HCT116 (cell line): Measurements from ENCODE around the gene ACSL3.

ENCODE experiments used
- ATF3 ChIP-seq: IDR thresholded peaks from 2 replicates; pipeline ENCODE4 v1.6.1; 2012
- CBX3 ChIP-seq: IDR thresholded peaks from 2 replicates; pipeline ENCODE4 v1.6.1; 2012; ENCODE audit warnings: low read depth
- CEBPB ChIP-seq: IDR thresholded peaks from 2 replicates; pipeline ENCODE4 v1.6.1; 2012; ENCODE audit warnings: low read depth
- CTCF ChIP-seq, 3 experiments: fragments of 200-600 bp in 1 of 3; sonication (generic) in 1 of 3; IDR thresholded peaks in 2 of 3; conservative IDR thresholded peaks in 1 of 3; 2 replicates each; pipeline ENCODE4 v1.5.1; 2012 to 2017; ENCODE audit warnings: low read depth in 2 of 3, low read length in 2 of 3, antibody characterized with exemption in 1 of 3, borderline replicate concordance in 1 of 3, control low read depth in 1 of 3, mild to moderate bottlenecking in 1 of 3, mixed read lengths in 1 of 3, mixed run types in 1 of 3, moderate library complexity in 1 of 3; ENCODE audit not compliant: insufficient read depth in 1 of 3
- ELF1 ChIP-seq: IDR thresholded peaks from 2 replicates; pipeline ENCODE4 v1.6.1; 2012; ENCODE audit warnings: low read depth, borderline replicate concordance
- EZH2 ChIP-seq: fragments of 200-600 bp; sonication (generic); IDR thresholded peaks from 2 replicates; pipeline ENCODE4 v1.6.1; 2017; ENCODE audit warnings: antibody characterized with exemption, mixed run types
- EZH2phosphoT487 ChIP-seq: fragments of 200-600 bp; IDR thresholded peaks from 2 replicates; pipeline ENCODE4 v1.6.1; 2018; ENCODE audit warnings: antibody characterized with exemption, borderline replicate concordance
- MAX ChIP-seq: IDR thresholded peaks from 2 replicates; pipeline ENCODE4 v1.6.1; 2012
- POLR2A ChIP-seq: IDR thresholded peaks from 2 replicates; pipeline ENCODE4 v1.7.0; 2011; ENCODE audit warnings: borderline replicate concordance; ENCODE audit not compliant: insufficient read depth, insufficient read length; ENCODE audit errors: extremely low read depth
- POLR2AphosphoS5 ChIP-seq: IDR thresholded peaks from 2 replicates; pipeline ENCODE4 v1.6.1; 2011; ENCODE audit warnings: mild to moderate bottlenecking, low read depth, low read length, moderate library complexity
- RAD21 ChIP-seq: IDR thresholded peaks from 2 replicates; pipeline ENCODE4 v1.6.1; 2012; ENCODE audit warnings: low read depth, mild to moderate bottlenecking
- TCF7L2 ChIP-seq: IDR thresholded peaks from 2 replicates; pipeline ENCODE4 v1.7.0; 2011; ENCODE audit warnings: borderline replicate concordance, inconsistent platforms; ENCODE audit not compliant: insufficient read depth, insufficient read length; ENCODE audit errors: extremely low read depth
- YY1 ChIP-seq: IDR thresholded peaks from 2 replicates; pipeline ENCODE4 v1.6.1; 2011; ENCODE audit warnings: low read length, low read depth, moderate library complexity, mild to moderate bottlenecking; ENCODE audit not compliant: insufficient replicate concordance; ENCODE audit errors: extremely low read depth
- ZNF274 ChIP-seq: fragments of 200-500 bp; sonication (Bioruptor generic); IDR thresholded peaks from 2 replicates; pipeline ENCODE4 v1.6.1; 2014; ENCODE audit warnings: mild to moderate bottlenecking, low read depth, low read length, inconsistent platforms

- no peak for TF ChIP-seq CTCF (IDR thresholded peaks at IDR 0.05 in 2 of 3, conservative IDR thresholded peaks at IDR 0.05 in 1 of 3; ENCODE audit: borderline replicate concordance in 1 of 3, insufficient read depth in 1 of 3, low read depth in 2 of 3, low read length in 2 of 3)
- no peak for TF ChIP-seq POLR2A
- no peak for TF ChIP-seq ELF1
- no peak for TF ChIP-seq ZNF274
- TF ChIP-seq RAD21 = no peak
- no peak for TF ChIP-seq CBX3
- TF ChIP-seq EZH2phosphoT487 = no peak
- no peak for TF ChIP-seq CEBPB
- no peak for TF ChIP-seq TCF7L2
- TF ChIP-seq POLR2AphosphoS5 = no peak
- TF ChIP-seq YY1 = no peak
- no peak for TF ChIP-seq ATF3
- TF ChIP-seq EZH2 = no peak
- TF ChIP-seq MAX = no peak
Observed at GRCh38 chr2:222927600-222927999, 66.8 kb downstream of the ACSL3 start.
